Natural killer cell (primary cell): ENCODE results near the gene SASH1. TPM values are rescaled to one million over a fixed set of nuclear protein-coding genes. Genes with fewer than 3 reads are reported as not detected.

Experiments used
- ATAC-seq, 3 donors: fragments of 150-1000 bp in 2 of 3; fragments of 200-7000 bp in 1 of 3; cut with Tn5 transposase; 1 replicate in 1 of 3; 2 replicates in 2 of 3; pipeline ENCODE4 v1.10.0; 2021; ENCODE audit warnings: mild to moderate bottlenecking in 2 of 3, moderate library complexity in 2 of 3
- DNase-seq, 2 donors: peaks; one replicate each; pipeline versions ENCODE4 v3.0.0 to v3.0.0-alpha.2; 2013 to 2021; ENCODE audit warnings: mixed read lengths in 1 of 2
- H3K27ac ChIP-seq: one replicate; pipeline ENCODE4 v1.5.1; 2013; ENCODE audit warnings: mild to moderate bottlenecking, low read length
- H3K27me3 ChIP-seq: one replicate; pipeline ENCODE4 v1.6.1; 2013; ENCODE audit warnings: low read length; ENCODE audit not compliant: control insufficient read depth, insufficient read depth
- H3K36me3 ChIP-seq: one replicate; pipeline ENCODE4 v1.6.1; 2013; ENCODE audit warnings: low read length; ENCODE audit not compliant: control insufficient read depth, insufficient read depth
- H3K4me1 ChIP-seq: one replicate; pipeline ENCODE4 v1.6.1; 2013; ENCODE audit warnings: low read length; ENCODE audit not compliant: control insufficient read depth, insufficient read depth
- H3K4me3 ChIP-seq: one replicate; pipeline ENCODE4 v1.5.1; 2013; ENCODE audit warnings: low read length
- H3K9me3 ChIP-seq: one replicate; pipeline ENCODE4 v1.6.1; 2013; ENCODE audit warnings: low read length; ENCODE audit not compliant: control insufficient read depth, insufficient read depth
- H3K27ac Mint-ChIP-seq, 2 donors: one replicate each; pipeline ENCODE4 v1.8.0; 2022; ENCODE audit warnings: mild to moderate bottlenecking in 2 of 2, mixed read lengths in 2 of 2, moderate library complexity in 1 of 2
- H3K27me3 Mint-ChIP-seq, 2 donors: one replicate each; pipeline ENCODE4 v1.8.0; 2022; ENCODE audit warnings: low read depth in 2 of 2, mixed read lengths in 2 of 2
- H3K36me3 Mint-ChIP-seq: one replicate; pipeline ENCODE4 v1.8.0; 2022; ENCODE audit warnings: mixed read lengths
- H3K4me1 Mint-ChIP-seq, 2 donors: one replicate each; pipeline ENCODE4 v1.8.0; 2022; ENCODE audit warnings: mixed read lengths in 2 of 2
- H3K4me3 Mint-ChIP-seq: one replicate; pipeline ENCODE4 v1.8.0; 2022; ENCODE audit warnings: mild to moderate bottlenecking, moderate library complexity, mixed read lengths
- H3K9me3 Mint-ChIP-seq, 2 donors: one replicate each; pipeline ENCODE4 v1.8.0; 2022; ENCODE audit warnings: mixed read lengths in 2 of 2
- WGBS: methylation state at CpG from one replicate; pipeline ENCODE4 v1.1.7; 2013; ENCODE audit warnings: missing lambda C conversion rate; ENCODE audit not compliant: insufficient coverage; 5-methylcytosine and 5-hydroxymethylcytosine counted together
- intact Hi-C: fragments of 100-400 bp; cut with micrococcal nuclease; formaldehyde crosslinking; loops from one replicate; pipeline ENCODE4 v1.14.2; 2022
- total RNA-seq, 4 donors: library from RNA; stranded (reverse); fragments of 120-200 nt in 1 of 4; gene quantifications; one replicate each; pipeline versions ENCODE4 v1.2.3 to v1.2.4, GENCODE V29; 2013 to 2022
- TF ChIP-seq, protein P1 (sequence below): fragments of 200-600 bp; IDR thresholded peaks from one replicate; pipeline ENCODE4 v1.8.0; 2022; ENCODE audit warnings: antibody characterized with exemption

SASH1 gene
- total RNA-seq, 3 donors from 2014 or later (not counting 1 experiment from before 2014, with no cell fraction given): 0.63 to 6.2 (median 2.7) TPM

DNA sequence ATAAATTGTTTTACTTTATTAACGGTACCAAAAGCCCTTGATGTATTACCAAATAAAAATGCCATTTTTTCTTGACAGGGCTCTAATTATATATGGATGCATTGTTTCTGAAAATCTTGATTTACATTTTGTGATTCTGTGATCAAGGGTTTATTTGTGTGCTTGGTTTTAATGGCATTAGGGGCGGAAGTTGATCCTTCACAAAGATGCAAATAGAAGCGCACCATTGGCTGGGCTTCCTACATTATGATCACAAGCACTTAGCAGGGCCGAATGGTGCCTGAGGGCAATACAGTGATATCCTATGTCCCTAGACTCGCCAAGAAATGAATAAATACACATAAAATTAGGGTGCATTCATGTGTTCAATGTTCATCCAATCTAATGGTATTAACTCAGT, 231.3 kb downstream of the SASH1 start:
- H3K27me3 ChIP-seq: peaks cover 30% of the 10 kb centered on the region

DNA sequence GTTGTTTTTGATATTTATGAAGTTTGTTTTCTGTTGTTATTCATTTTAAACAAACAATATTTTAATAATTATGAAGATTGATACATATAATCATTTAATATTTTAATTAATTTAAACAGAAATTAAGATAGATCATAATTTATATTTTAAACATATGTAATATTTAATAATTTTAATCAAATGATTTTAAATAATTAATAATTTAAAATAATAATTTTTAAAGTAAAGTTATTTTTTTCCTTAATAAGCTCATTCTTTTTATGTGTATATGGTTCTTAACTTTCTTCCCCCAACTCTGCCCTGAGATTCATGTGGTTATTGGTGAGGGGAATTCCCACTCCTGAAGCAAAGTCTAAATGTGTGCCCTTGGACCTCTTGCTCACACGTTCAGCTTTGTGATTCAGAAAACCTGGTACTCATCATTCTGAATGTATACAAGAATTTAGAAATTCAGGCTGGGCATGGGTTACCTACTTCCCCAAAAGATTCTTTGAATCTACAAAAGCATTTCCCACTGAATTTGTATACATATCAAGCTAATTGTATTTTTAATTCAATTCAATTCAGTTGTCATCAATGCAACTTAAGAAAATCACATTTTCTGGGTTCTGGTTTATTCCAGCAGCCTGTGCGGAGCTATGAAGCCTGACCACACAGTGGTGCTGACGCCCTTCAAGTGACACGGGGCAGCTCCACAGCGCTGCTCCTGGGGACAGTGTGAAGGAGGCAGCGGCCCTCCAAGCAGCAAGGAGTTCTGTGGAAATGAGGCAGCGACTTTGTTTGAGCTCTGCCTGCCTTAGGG, 235.2 kb downstream of the SASH1 start:
- intact Hi-C loops: loop anchor here (1.0 kb wide), 1 partner anchor 370 kb away; no protein-coding TSS in a partner anchor
- no peaks in the 10 kb centered on the region for H3K9me3 ChIP-seq
- peaks cover 49 to 85% of the 10 kb centered on the region in 2 donors for H3K27me3 Mint-ChIP-seq
- peak; percentile 80 to 97 (median 89) for ATAC-seq
- peaks cover 4% of the 10 kb centered on the region for H3K27me3 ChIP-seq
- H3K36me3 Mint-ChIP-seq: no peaks in the 10 kb centered on the region
- peak in 1 of 2 donors; percentile 68 for DNase-seq
- no peaks in the 10 kb centered on the region for H3K9me3 Mint-ChIP-seq
- H3K36me3 ChIP-seq: no peaks in the 10 kb centered on the region
- H3K4me3 ChIP-seq: no peak overlapping the region
- TF ChIP-seq, protein P1, sequence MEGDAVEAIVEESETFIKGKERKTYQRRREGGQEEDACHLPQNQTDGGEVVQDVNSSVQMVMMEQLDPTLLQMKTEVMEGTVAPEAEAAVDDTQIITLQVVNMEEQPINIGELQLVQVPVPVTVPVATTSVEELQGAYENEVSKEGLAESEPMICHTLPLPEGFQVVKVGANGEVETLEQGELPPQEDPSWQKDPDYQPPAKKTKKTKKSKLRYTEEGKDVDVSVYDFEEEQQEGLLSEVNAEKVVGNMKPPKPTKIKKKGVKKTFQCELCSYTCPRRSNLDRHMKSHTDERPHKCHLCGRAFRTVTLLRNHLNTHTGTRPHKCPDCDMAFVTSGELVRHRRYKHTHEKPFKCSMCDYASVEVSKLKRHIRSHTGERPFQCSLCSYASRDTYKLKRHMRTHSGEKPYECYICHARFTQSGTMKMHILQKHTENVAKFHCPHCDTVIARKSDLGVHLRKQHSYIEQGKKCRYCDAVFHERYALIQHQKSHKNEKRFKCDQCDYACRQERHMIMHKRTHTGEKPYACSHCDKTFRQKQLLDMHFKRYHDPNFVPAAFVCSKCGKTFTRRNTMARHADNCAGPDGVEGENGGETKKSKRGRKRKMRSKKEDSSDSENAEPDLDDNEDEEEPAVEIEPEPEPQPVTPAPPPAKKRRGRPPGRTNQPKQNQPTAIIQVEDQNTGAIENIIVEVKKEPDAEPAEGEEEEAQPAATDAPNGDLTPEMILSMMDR: peak; percentile 43
- 7% methylated on average over 7 of the region's 7 CpGs for WGBS
- H3K4me1 ChIP-seq: no peaks in the 10 kb centered on the region
- no peak overlapping the region for H3K27ac ChIP-seq
- H3K4me1 Mint-ChIP-seq: peaks cover 5 to 6% of the 10 kb centered on the region in 2 donors
- no peak overlapping the region for H3K4me3 Mint-ChIP-seq
- H3K27ac Mint-ChIP-seq: no peak overlapping the region

More for the DNA sequence above, 231.3 kb downstream of the SASH1 start:
- 89% methylated on average over 4 of the region's 5 CpGs for WGBS
- no peak overlapping the region for H3K27ac ChIP-seq
- H3K4me1 ChIP-seq: peaks cover 7% of the 10 kb centered on the region
- Mint-ChIP-seq H3K27me3 (peaks cover 49 to 91% of the 10 kb centered on the region in 2 donors), H3K4me3 (no peak overlapping the region), H3K9me3 (no peaks in the 10 kb centered on the region), H3K4me1 (peaks cover 5 to 11% of the 10 kb centered on the region in 2 donors), H3K27ac (no peak overlapping the region), H3K36me3 (no peaks in the 10 kb centered on the region)
- no peak for ATAC-seq
- no peak overlapping the region for H3K4me3 ChIP-seq
- intact Hi-C loops: no loop called here
- no peak for DNase-seq
- no peaks in the 10 kb centered on the region for H3K36me3 ChIP-seq
- TF ChIP-seq, protein P1: no peak
- no peaks in the 10 kb centered on the region for H3K9me3 ChIP-seq

DNA sequence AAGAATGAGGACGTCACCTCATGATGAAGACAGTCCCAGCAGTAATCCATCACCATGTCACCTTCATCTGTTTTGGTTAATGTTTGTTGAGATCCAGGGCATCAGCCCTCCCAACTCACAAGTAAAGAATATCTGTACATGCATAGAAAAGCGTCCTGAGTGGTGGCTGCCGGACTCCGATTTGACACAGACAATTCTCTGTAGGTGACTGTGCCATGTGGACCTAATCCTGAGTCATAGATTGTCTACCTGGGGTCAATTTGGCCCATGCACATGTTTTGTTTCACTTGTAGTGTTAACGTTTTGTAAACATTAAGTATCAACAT, 235.8 kb downstream of the SASH1 start:
- Mint-ChIP-seq H3K9me3 (no peaks in the 10 kb centered on the region), H3K4me3 (no peak overlapping the region), H3K4me1 (peaks cover 5 to 6% of the 10 kb centered on the region in 2 donors), H3K27me3 (peaks cover 52 to 81% of the 10 kb centered on the region in 2 donors), H3K36me3 (no peaks in the 10 kb centered on the region), H3K27ac (no peak overlapping the region)
- Histone ChIP-seq H3K4me1 (no peaks in the 10 kb centered on the region), H3K9me3 (no peaks in the 10 kb centered on the region), H3K36me3 (no peaks in the 10 kb centered on the region), H3K4me3 (no peak overlapping the region), H3K27me3 (peaks cover 4% of the 10 kb centered on the region), H3K27ac (no peak overlapping the region)
- 73% methylated on average over 5 of the region's 5 CpGs for WGBS
- ATAC-seq: peak in 1 of 3 donors; percentile 27
- no peak for DNase-seq
- intact Hi-C loops: loop anchor here (1.0 kb wide), 1 partner anchor 370 kb away; no protein-coding TSS in a partner anchor
- TF ChIP-seq, protein P1: peak; percentile 5
